HEK293T (cell line): Measurements from ENCODE around the gene ALG9.
A peak's percentile ranks its signal among the peaks of the same experiment; 100 is the strongest.

Experiments
- CTCF ChIA-PET: fragments of 350-600 bp; formaldehyde crosslinking; extraction: SDS; loops from one replicate; lab custom pipeline; 2021; ENCODE audit warnings: antibody characterized with exemption, inconsistent platforms; lab: Yijun Ruan, JAX
- POLR2A ChIA-PET: fragments of 350-600 bp; formaldehyde crosslinking; extraction: SDS; loops from one replicate; lab custom pipeline; 2020; ENCODE audit warnings: antibody characterized with exemption, inconsistent platforms; lab: Yijun Ruan, JAX
- DNase-seq: peaks from one replicate; pipeline ENCODE4 v3.0.0; 2012; ENCODE audit warnings: mixed read lengths; ENCODE audit errors: extremely low spot score
- ARNT ChIP-seq: fragments of 450-650 bp; IDR thresholded peaks from 2 replicates; pipeline ENCODE4 v1.6.1; 2017; ENCODE audit warnings: mild to moderate bottlenecking
- BHLHE40 ChIP-seq: fragments of 450-650 bp; IDR thresholded peaks from 2 replicates; pipeline ENCODE4 v1.6.1; 2016; ENCODE audit warnings: mild to moderate bottlenecking, moderate library complexity, borderline replicate concordance
- CTBP1 ChIP-seq: fragments of 450-650 bp; IDR thresholded peaks from 2 replicates; pipeline ENCODE4 v1.6.1; 2016; ENCODE audit warnings: borderline replicate concordance
- ELF4 ChIP-seq: fragments of 450-650 bp; IDR thresholded peaks from 2 replicates; pipeline ENCODE4 v1.6.1; 2017; ENCODE audit warnings: antibody characterized with exemption
- FOXA1 ChIP-seq: fragments of 450-650 bp; IDR thresholded peaks from 2 replicates; pipeline ENCODE4 v1.6.1; 2016; ENCODE audit warnings: mild to moderate bottlenecking
- FOXK2 ChIP-seq: fragments of 450-650 bp; IDR thresholded peaks from 2 replicates; pipeline ENCODE4 v1.6.1; 2016; ENCODE audit warnings: mild to moderate bottlenecking
- FOXM1 ChIP-seq: fragments of 450-650 bp; IDR thresholded peaks from 2 replicates; pipeline ENCODE4 v1.6.1; 2017; ENCODE audit warnings: mild to moderate bottlenecking, borderline replicate concordance
- HDGF ChIP-seq: fragments of 450-650 bp; IDR thresholded peaks from 2 replicates; pipeline ENCODE4 v1.6.1; 2017; ENCODE audit warnings: antibody characterized with exemption, borderline replicate concordance
- L3MBTL2 ChIP-seq: fragments of 450-650 bp; conservative IDR thresholded peaks from 2 replicates; pipeline ENCODE4 v1.6.1; 2016; ENCODE audit warnings: mild to moderate bottlenecking
- LEF1 ChIP-seq: fragments of 450-650 bp; IDR thresholded peaks from 2 replicates; pipeline ENCODE4 v1.6.1; 2017; ENCODE audit warnings: mild to moderate bottlenecking, borderline replicate concordance
- NFRKB ChIP-seq: fragments of 450-650 bp; IDR thresholded peaks from 2 replicates; pipeline ENCODE4 v1.6.1; 2016; ENCODE audit warnings: mild to moderate bottlenecking, moderate library complexity
- SP1 ChIP-seq: fragments of 450-650 bp; IDR thresholded peaks from 2 replicates; pipeline ENCODE4 v1.6.1; 2017
- SUZ12 ChIP-seq: fragments of 450-650 bp; IDR thresholded peaks from 2 replicates; pipeline ENCODE4 v1.6.1; 2016; ENCODE audit warnings: mild to moderate bottlenecking
- TARDBP ChIP-seq: fragments of 450-650 bp; IDR thresholded peaks from 2 replicates; pipeline ENCODE4 v1.6.1; 2016
- ZNF384 ChIP-seq: fragments of 450-650 bp; IDR thresholded peaks from 2 replicates; pipeline ENCODE4 v1.6.1; 2016
- TF ChIP-seq, protein P1 (sequence below): fragments of 450-650 bp; IDR thresholded peaks from 2 replicates; pipeline ENCODE4 v1.6.1; 2016

ALG9 gene

DNA sequence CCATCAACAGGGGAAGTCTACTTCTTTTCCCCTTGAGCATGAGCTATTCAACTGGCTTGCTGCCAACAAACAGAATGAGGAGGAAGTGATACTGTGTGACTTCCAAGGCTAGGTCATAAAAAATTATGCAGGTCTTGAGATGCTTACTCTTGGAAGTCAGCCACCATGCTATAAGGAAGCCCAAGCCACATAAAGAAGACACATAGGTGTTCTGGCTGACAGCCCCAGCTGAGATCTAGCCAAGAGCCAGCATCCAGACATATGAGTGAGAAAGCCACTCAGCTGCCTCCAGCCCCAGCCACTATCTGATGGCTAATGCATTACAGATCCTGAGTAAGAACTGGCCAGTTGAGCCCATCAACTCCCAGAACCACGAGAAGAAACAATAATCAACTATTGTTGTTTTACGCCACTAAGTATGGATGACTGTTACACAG lies 74.2 kb downstream of the ALG9 start:
- POLR2A ChIA-PET: interaction anchor here (0.9 kb wide), 1 partner anchor 74 kb away, joined by 3 read pairs; the partner anchor contains the start of gene ALG9
- TF ChIP-seq NFRKB (no peak), FOXA1 (no peak), ELF4 (no peak), TARDBP (no peak), CTBP1 (no peak), FOXK2 (no peak)
- CTCF ChIA-PET: no interaction called here
- no peak for DNase-seq

GRCh38 chr11:111796696-111797095 lies 74.7 kb downstream of the ALG9 start:
- no peak for DNase-seq
- TF ChIP-seq L3MBTL2 (no peak), HDGF (no peak), SUZ12 (no peak), FOXK2 (no peak), LEF1 (no peak), TARDBP (no peak), FOXA1 (no peak), ZNF384 (no peak), BHLHE40 (no peak), SP1 (no peak), ARNT (no peak), CTBP1 (no peak), FOXM1 (no peak)
- TF ChIP-seq, protein P1, sequence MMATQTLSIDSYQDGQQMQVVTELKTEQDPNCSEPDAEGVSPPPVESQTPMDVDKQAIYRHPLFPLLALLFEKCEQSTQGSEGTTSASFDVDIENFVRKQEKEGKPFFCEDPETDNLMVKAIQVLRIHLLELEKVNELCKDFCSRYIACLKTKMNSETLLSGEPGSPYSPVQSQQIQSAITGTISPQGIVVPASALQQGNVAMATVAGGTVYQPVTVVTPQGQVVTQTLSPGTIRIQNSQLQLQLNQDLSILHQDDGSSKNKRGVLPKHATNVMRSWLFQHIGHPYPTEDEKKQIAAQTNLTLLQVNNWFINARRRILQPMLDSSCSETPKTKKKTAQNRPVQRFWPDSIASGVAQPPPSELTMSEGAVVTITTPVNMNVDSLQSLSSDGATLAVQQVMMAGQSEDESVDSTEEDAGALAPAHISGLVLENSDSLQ: no peak
- POLR2A ChIA-PET: interaction anchor here (0.9 kb wide), 1 partner anchor 74 kb away, joined by 3 read pairs; the partner anchor contains the start of gene ALG9
- CTCF ChIA-PET: no interaction called here

GRCh38 chr11:111795334-111795985 lies 75.9 kb downstream of the ALG9 start:
- TF ChIP-seq SUZ12 (no peak), L3MBTL2 (no peak), ZNF384 (no peak), NFRKB (no peak), TARDBP (no peak), SP1 (no peak), ELF4 (no peak), BHLHE40 (no peak), LEF1 (no peak), FOXM1 (no peak), CTBP1 (no peak)
- TF ChIP-seq, protein P1: no peak
- DNase-seq: no peak
- POLR2A ChIA-PET: no interaction called here
- CTCF ChIA-PET: no interaction called here

GRCh38 chr11:111793863-111794262 lies 77.5 kb downstream of the ALG9 start:
- TF ChIP-seq FOXM1: no peak
- no peak for TF ChIP-seq FOXK2
- ChIA-PET POLR2A (interaction anchor here (0.9 kb wide), 1 partner anchor 41 kb away, joined by 3 read pairs; no protein-coding TSS in a partner anchor), CTCF (no interaction called here)
- DNase-seq: peak; percentile 15

- TF ChIP-seq TARDBP (no peak), FOXK2 (no peak), ARNT (no peak), ELF4 (no peak), SP1 (no peak), FOXM1 (no peak), LEF1 (no peak), L3MBTL2 (no peak), NFRKB (no peak), FOXA1 (no peak), CTBP1 (no peak), BHLHE40 (no peak), SUZ12 (no peak), HDGF (no peak), ZNF384 (no peak)
- TF ChIP-seq, protein P1: no peak
- POLR2A ChIA-PET: no interaction called here
- CTCF ChIA-PET: no interaction called here
- no peak for DNase-seq
Measured at GRCh38 chr11:111792955-111793500, 78.4 kb downstream of the ALG9 start.

GRCh38 chr11:111792314-111792713 lies 79.1 kb downstream of the ALG9 start:
- DNase-seq: no peak
- ChIA-PET POLR2A (no interaction called here), CTCF (interaction anchor here (0.6 kb wide), 1 partner anchor 15 kb away, joined by 10 read pairs; no protein-coding TSS in a partner anchor)
- TF ChIP-seq SP1 (no peak), HDGF (no peak), TARDBP (no peak), FOXA1 (no peak), ZNF384 (no peak), BHLHE40 (no peak), LEF1 (no peak), NFRKB (no peak), FOXM1 (no peak), CTBP1 (no peak), SUZ12 (no peak), ARNT (no peak)
- TF ChIP-seq, protein P1: no peak
